CD4-positive, CD25-positive, alpha-beta regulatory T cell (primary cell): ENCODE data around the gene DMXL1. TPM values are rescaled to one million over a fixed set of nuclear protein-coding genes. Genes with fewer than 3 reads are reported as not detected.

ENCODE experiments used
- ATAC-seq, 2 donors: fragments of 150-1000 bp; cut with Tn5 transposase; one replicate each; pipeline ENCODE4 v1.10.0; 2021; ENCODE audit warnings: low read depth in 2 of 2, moderate number of reproducible peaks in 2 of 2, moderate library complexity in 1 of 2
- DNase-seq, 3 donors: peaks; one replicate each; pipeline versions ENCODE4 v3.0.0 to v3.0.0-alpha.2; 2012 to 2022; ENCODE audit warnings: mixed read lengths in 1 of 3
- H3K27ac ChIP-seq: one replicate; pipeline ENCODE4 v1.7.0; 2013; ENCODE audit warnings: mild to moderate bottlenecking, low read length; ENCODE audit not compliant: insufficient read depth, poor library complexity, severe bottlenecking
- H3K27me3 ChIP-seq: one replicate; pipeline ENCODE4 v1.7.0; 2013; ENCODE audit warnings: low read length; ENCODE audit not compliant: control insufficient read depth, insufficient read depth
- H3K36me3 ChIP-seq: one replicate; pipeline ENCODE4 v1.7.0; 2013; ENCODE audit warnings: mild to moderate bottlenecking, low read length, moderate library complexity; ENCODE audit not compliant: control insufficient read depth, insufficient read depth
- H3K4me1 ChIP-seq: 2 replicates; pipeline ENCODE4 v1.7.0; 2013; ENCODE audit warnings: mild to moderate bottlenecking, low read length; ENCODE audit not compliant: insufficient read depth, control insufficient read depth, poor library complexity, severe bottlenecking
- H3K4me3 ChIP-seq: one replicate; pipeline ENCODE4 v1.7.0; 2013; ENCODE audit warnings: low read depth, mild to moderate bottlenecking, low read length, moderate library complexity
- H3K9me3 ChIP-seq, 2 experiments: 1 replicate in 1 of 2; 2 replicates in 1 of 2; pipeline ENCODE4 v1.7.0; 2013; ENCODE audit warnings: low read length in 2 of 2, mild to moderate bottlenecking in 1 of 2, moderate library complexity in 1 of 2; ENCODE audit not compliant: control insufficient read depth in 2 of 2
- H3K27ac Mint-ChIP-seq, 3 donors: one replicate each; pipeline ENCODE4 v1.8.0; 2020 to 2022; ENCODE audit warnings: mild to moderate bottlenecking in 3 of 3, mixed read lengths in 3 of 3, moderate library complexity in 2 of 3
- H3K27me3 Mint-ChIP-seq: one replicate; pipeline ENCODE4 v1.8.0; 2022; ENCODE audit warnings: mild to moderate bottlenecking, mixed read lengths
- H3K36me3 Mint-ChIP-seq: one replicate; pipeline ENCODE4 v1.8.0; 2020; ENCODE audit warnings: mixed read lengths
- H3K4me1 Mint-ChIP-seq, 4 donors: one replicate each; pipeline ENCODE4 v1.8.0; 2020 to 2022; ENCODE audit warnings: mixed read lengths in 4 of 4, mild to moderate bottlenecking in 1 of 4
- H3K4me3 Mint-ChIP-seq, 4 donors: one replicate each; pipeline ENCODE4 v1.8.0; 2020 to 2022; ENCODE audit warnings: mild to moderate bottlenecking in 4 of 4, mixed read lengths in 4 of 4, moderate library complexity in 3 of 4
- H3K9me3 Mint-ChIP-seq, 7 donors: one replicate each; pipeline ENCODE4 v1.8.0; 2020 to 2022; ENCODE audit warnings: mixed read lengths in 7 of 7, mild to moderate bottlenecking in 3 of 7, moderate library complexity in 2 of 7
- polyA plus RNA-seq, 4 donors: library from polyadenylated mRNA; unstranded; fragments of 300-500 nt; fragmentation: Illumina TruSeq; gene quantifications; one replicate each; pipeline ENCODE4 v1.2.3, GENCODE V29; 2021
- total RNA-seq: library from RNA; stranded (reverse); gene quantifications from one replicate; pipeline ENCODE4 v1.2.3, GENCODE V29; 2022

Gene DMXL1
- total and polyA plus RNA-seq, 5 donors from 2014 or later, result 9.6 to 39.0 (median 11.4) TPM

DNA sequence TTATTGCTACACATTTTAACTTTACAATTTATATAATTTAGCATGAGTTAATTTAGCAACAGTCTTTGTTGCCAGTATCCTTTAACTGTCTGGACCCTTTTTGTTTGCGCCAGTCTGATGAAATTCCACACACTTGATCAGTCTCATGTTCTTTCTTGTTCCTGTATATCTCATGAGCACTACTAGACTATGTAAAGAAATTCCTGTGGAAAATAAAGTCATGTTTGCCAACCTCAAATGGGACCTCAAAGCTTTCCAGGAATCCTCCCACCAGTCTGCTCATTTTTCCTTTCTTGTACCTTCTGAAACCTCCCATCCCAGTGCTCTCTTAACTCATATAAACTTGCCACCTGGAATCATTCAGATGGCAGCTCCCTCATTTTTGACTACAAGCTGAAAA, 8.0 kb downstream of the DMXL1 start:
- peaks cover 5 to 44% (median 42%) of the 10 kb centered on the region in 4 donors for H3K4me1 Mint-ChIP-seq
- no peaks in the 10 kb centered on the region for H3K27me3 ChIP-seq
- peaks cover 20% of the 10 kb centered on the region for H3K36me3 Mint-ChIP-seq
- peaks cover 6% of the 10 kb centered on the region for H3K36me3 ChIP-seq
- no peaks in the 10 kb centered on the region for H3K27me3 Mint-ChIP-seq
- H3K27ac Mint-ChIP-seq, result peak overlapping the region in 1 of 3 donors; percentile 67
- no peak overlapping the region for H3K4me3 Mint-ChIP-seq
- ATAC-seq (no peak), DNase-seq (no peak)
- no peak overlapping the region for H3K27ac ChIP-seq
- no peaks in the 10 kb centered on the region for H3K9me3 ChIP-seq
- H3K9me3 Mint-ChIP-seq, result no peaks in the 10 kb centered on the region
- H3K4me1 ChIP-seq, result no peaks in the 10 kb centered on the region
- no peak overlapping the region for H3K4me3 ChIP-seq

GRCh38 chr5:119079318-119079921, 8.5 kb downstream of the DMXL1 start:
- Histone ChIP-seq H3K9me3 (no peaks in the 10 kb centered on the region), H3K27me3 (no peaks in the 10 kb centered on the region), H3K4me3 (no peak overlapping the region), H3K36me3 (peaks cover 6% of the 10 kb centered on the region), H3K27ac (no peak overlapping the region), H3K4me1 (no peaks in the 10 kb centered on the region)
- peaks cover 16% of the 10 kb centered on the region for H3K36me3 Mint-ChIP-seq
- H3K27ac Mint-ChIP-seq, result peak overlapping the region in 2 of 3 donors; percentile 48 to 67
- H3K9me3 Mint-ChIP-seq, result no peaks in the 10 kb centered on the region
- DNase-seq, result peak in 2 of 3 donors; percentile 8 to 51
- H3K27me3 Mint-ChIP-seq, result no peaks in the 10 kb centered on the region
- H3K4me1 Mint-ChIP-seq, result peaks cover 5 to 39% (median 37%) of the 10 kb centered on the region in 4 donors
- H3K4me3 Mint-ChIP-seq, result peak overlapping the region in 1 of 4 donors; percentile 11
- peak; percentile 56 to 65 for ATAC-seq

DNA sequence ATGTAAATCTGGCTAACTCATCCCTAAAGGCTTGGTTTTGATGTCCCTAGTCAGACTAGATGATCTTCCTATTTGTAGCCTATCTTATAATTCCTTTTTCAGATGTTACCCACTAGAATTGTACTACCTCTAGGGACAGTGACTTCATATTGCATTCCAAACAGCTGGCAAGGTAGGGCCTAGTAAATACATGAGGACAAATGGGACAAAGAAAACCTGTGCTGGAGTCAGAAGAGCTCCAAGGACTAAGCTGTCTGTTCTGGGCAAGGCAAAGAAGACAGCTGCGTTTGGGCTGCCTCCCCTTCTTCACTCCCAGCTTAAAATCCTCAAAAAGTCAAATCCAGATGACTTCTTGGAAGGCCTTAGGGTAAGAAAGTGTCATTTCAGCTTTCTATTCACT, 10.0 kb downstream of the DMXL1 start:
- no peaks in the 10 kb centered on the region for H3K27me3 ChIP-seq
- no peaks in the 10 kb centered on the region for H3K9me3 ChIP-seq
- DNase-seq (no peak), ATAC-seq (no peak)
- no peak overlapping the region for H3K27ac ChIP-seq
- Mint-ChIP-seq H3K4me3 (no peak overlapping the region), H3K9me3 (peaks cover 0 to 7% (median 1%) of the 10 kb centered on the region in 7 donors), H3K36me3 (peaks cover 24% of the 10 kb centered on the region), H3K27me3 (no peaks in the 10 kb centered on the region), H3K27ac (peak overlapping the region in 1 of 3 donors; percentile 5), H3K4me1 (peaks cover 6 to 38% (median 32%) of the 10 kb centered on the region in 4 donors)
- H3K4me1 ChIP-seq, result no peaks in the 10 kb centered on the region
- H3K4me3 ChIP-seq, result no peak overlapping the region
- H3K36me3 ChIP-seq, result peaks cover 6% of the 10 kb centered on the region

GRCh38 chr5:119082691-119083090, 11.8 kb downstream of the DMXL1 start:
- Mint-ChIP-seq H3K9me3 (peaks cover 0 to 17% (median 2%) of the 10 kb centered on the region in 7 donors), H3K27me3 (no peaks in the 10 kb centered on the region), H3K4me1 (peaks cover 16 to 48% (median 37%) of the 10 kb centered on the region in 4 donors), H3K27ac (peak overlapping the region in 1 of 3 donors; percentile 27), H3K36me3 (peaks cover 38% of the 10 kb centered on the region), H3K4me3 (no peak overlapping the region)
- Histone ChIP-seq H3K4me3 (no peak overlapping the region), H3K4me1 (no peaks in the 10 kb centered on the region), H3K36me3 (peaks cover 6% of the 10 kb centered on the region), H3K9me3 (no peaks in the 10 kb centered on the region), H3K27ac (no peak overlapping the region), H3K27me3 (no peaks in the 10 kb centered on the region)
- ATAC-seq (no peak), DNase-seq (no peak)

GRCh38 chr5:119083679-119084078, 12.8 kb downstream of the DMXL1 start:
- Mint-ChIP-seq H3K4me1 (peaks cover 16 to 50% (median 39%) of the 10 kb centered on the region in 4 donors), H3K27me3 (no peaks in the 10 kb centered on the region), H3K36me3 (peaks cover 38% of the 10 kb centered on the region), H3K4me3 (no peak overlapping the region), H3K9me3 (peaks cover 0 to 17% (median 2%) of the 10 kb centered on the region in 7 donors), H3K27ac (no peak overlapping the region)
- no peaks in the 10 kb centered on the region for H3K9me3 ChIP-seq
- no peaks in the 10 kb centered on the region for H3K27me3 ChIP-seq
- H3K27ac ChIP-seq, result no peak overlapping the region
- no peak for ATAC-seq
- no peak for DNase-seq
- peaks cover 6% of the 10 kb centered on the region for H3K36me3 ChIP-seq
- H3K4me3 ChIP-seq, result no peak overlapping the region
- H3K4me1 ChIP-seq, result peaks cover 5% of the 10 kb centered on the region

DNA sequence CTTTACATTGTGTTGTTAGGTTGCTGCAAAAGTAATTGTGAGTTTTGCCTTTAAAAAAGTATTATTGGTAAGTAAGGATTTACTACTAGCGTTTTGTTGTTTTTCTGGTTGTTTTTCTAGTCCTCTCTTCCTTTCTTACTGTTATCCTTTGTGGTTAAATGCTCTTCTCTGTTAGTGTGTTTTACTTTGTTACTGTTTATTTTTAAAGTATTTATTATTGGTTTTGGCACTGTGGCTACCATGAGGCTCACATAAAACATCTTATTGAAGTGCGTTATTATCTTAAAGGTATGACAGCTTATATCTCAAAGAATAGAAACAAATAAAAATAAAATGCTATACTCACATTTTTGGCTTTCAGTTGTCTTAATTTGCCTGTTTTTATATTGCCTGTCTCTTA, 17.6 kb downstream of the DMXL1 start:
- Histone ChIP-seq H3K36me3 (peaks cover 4% of the 10 kb centered on the region), H3K4me1 (peaks cover 5% of the 10 kb centered on the region), H3K4me3 (no peak overlapping the region), H3K27ac (no peak overlapping the region), H3K9me3 (no peaks in the 10 kb centered on the region), H3K27me3 (no peaks in the 10 kb centered on the region)
- peaks cover 16 to 35% (median 25%) of the 10 kb centered on the region in 4 donors for H3K4me1 Mint-ChIP-seq
- peaks cover 32% of the 10 kb centered on the region for H3K36me3 Mint-ChIP-seq
- no peak for ATAC-seq
- H3K4me3 Mint-ChIP-seq, result no peak overlapping the region
- H3K27me3 Mint-ChIP-seq, result no peaks in the 10 kb centered on the region
- no peak for DNase-seq
- H3K27ac Mint-ChIP-seq, result no peak overlapping the region
- H3K9me3 Mint-ChIP-seq, result peaks cover 0 to 17% (median 3%) of the 10 kb centered on the region in 7 donors

DNA sequence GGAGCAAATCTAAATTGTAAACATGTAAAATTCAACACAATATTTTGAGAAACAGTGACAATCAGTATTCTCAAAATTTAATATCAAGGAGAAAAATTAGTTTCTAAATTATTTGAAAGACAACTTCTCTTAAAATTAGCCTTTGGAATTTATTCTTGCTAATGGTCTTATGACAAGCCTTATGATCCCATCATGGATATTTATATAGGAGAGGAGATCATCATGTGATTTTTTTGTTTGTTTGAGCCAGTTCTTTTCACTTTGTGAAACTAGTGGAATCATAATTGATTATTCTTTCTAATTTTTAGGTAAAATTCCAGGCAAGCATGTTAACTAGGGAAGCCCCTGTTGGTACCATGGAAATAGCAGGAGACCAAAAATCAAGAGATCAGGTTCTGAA, 24.7 kb downstream of the DMXL1 start:
- Mint-ChIP-seq H3K9me3 (peaks cover 0 to 5% (median 0%) of the 10 kb centered on the region in 7 donors), H3K4me1 (peaks cover 15 to 24% (median 20%) of the 10 kb centered on the region in 4 donors), H3K4me3 (no peak overlapping the region), H3K27me3 (no peaks in the 10 kb centered on the region), H3K27ac (no peak overlapping the region), H3K36me3 (peaks cover 30% of the 10 kb centered on the region)
- H3K4me1 ChIP-seq, result no peaks in the 10 kb centered on the region
- ATAC-seq (no peak), DNase-seq (no peak)
- H3K4me3 ChIP-seq, result no peak overlapping the region
- no peak overlapping the region for H3K27ac ChIP-seq
- H3K36me3 ChIP-seq, result peaks cover 10% of the 10 kb centered on the region
- H3K27me3 ChIP-seq, result no peaks in the 10 kb centered on the region
- H3K9me3 ChIP-seq, result no peaks in the 10 kb centered on the region

- peaks cover 6% of the 10 kb centered on the region for H3K36me3 ChIP-seq
These were observed 35.1 kb downstream of the DMXL1 start for GRCh38 chr5:119105971-119106370.

More at GRCh38 chr5:119105971-119106370, 35.1 kb downstream of the DMXL1 start:
- no peak overlapping the region for H3K4me3 Mint-ChIP-seq
- no peak overlapping the region for H3K27ac Mint-ChIP-seq
- no peaks in the 10 kb centered on the region for H3K27me3 Mint-ChIP-seq
- H3K36me3 Mint-ChIP-seq, result peaks cover 51% of the 10 kb centered on the region
- Histone ChIP-seq H3K4me1 (no peaks in the 10 kb centered on the region), H3K4me3 (no peak overlapping the region), H3K27me3 (no peaks in the 10 kb centered on the region), H3K27ac (no peak overlapping the region), H3K9me3 (no peaks in the 10 kb centered on the region)
- peaks cover 0 to 2% (median 0%) of the 10 kb centered on the region in 7 donors for H3K9me3 Mint-ChIP-seq
- no peak for DNase-seq
- H3K4me1 Mint-ChIP-seq, result peaks cover 0 to 19% (median 6%) of the 10 kb centered on the region in 4 donors
- no peak for ATAC-seq
